Nephron (organoid): ENCODE measurements around the gene TGDS.

ENCODE experiments used
- H3K27ac Mint-ChIP-seq, 3 experiments: 2 replicates each; pipeline ENCODE4 v1.8.0; 2020; ENCODE audit warnings: mixed read lengths in 3 of 3, mild to moderate bottlenecking in 2 of 3, moderate library complexity in 1 of 3
- H3K27me3 Mint-ChIP-seq: 2 replicates; pipeline ENCODE4 v1.8.0; 2021; ENCODE audit warnings: low read depth, mild to moderate bottlenecking, moderate library complexity, mixed read lengths
- H3K36me3 Mint-ChIP-seq: 2 replicates; pipeline ENCODE4 v1.8.0; 2020; ENCODE audit warnings: low read depth, mixed read lengths
- H3K4me1 Mint-ChIP-seq: 2 replicates; pipeline ENCODE4 v1.8.0; 2020; ENCODE audit warnings: mixed read lengths
- H3K4me3 Mint-ChIP-seq, 3 experiments: 2 replicates each; pipeline ENCODE4 v1.8.0; 2020; ENCODE audit warnings: mild to moderate bottlenecking in 3 of 3, mixed read lengths in 3 of 3, moderate library complexity in 2 of 3
- H3K9me3 Mint-ChIP-seq: 2 replicates; pipeline ENCODE4 v1.8.0; 2020; ENCODE audit warnings: mixed read lengths
- CTCF ChIP-seq, 3 experiments: fragments of 200-600 bp; sonication (generic); IDR thresholded peaks; one replicate each; pipeline ENCODE4 v1.5.0; 2021; ENCODE audit warnings: antibody characterized with exemption in 3 of 3; ENCODE audit not compliant: unreplicated experiment in 3 of 3

TGDS gene

GRCh38 chr13:94585543-94586101 lies 10.3 kb downstream of the TGDS start:
- H3K9me3 Mint-ChIP-seq, result no peaks in the 10 kb centered on the region

DNA sequence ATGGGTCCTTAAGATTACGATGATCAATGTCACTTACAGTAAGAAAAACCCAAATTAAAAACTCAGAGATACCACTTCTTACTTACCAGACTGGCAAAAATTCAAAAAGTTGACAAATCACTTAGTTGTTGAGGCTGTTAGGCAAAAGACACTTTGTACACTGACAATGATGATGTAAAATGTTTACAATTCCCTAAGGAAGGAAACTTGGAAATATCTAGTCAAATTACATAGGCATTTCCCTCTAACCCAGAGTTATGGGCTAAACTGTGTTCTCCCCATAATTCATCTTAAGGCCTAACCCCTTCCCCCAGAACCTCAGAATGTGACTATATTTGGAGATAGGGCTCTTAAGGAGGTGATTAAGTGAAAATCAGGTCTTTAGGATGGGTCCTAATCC lies 12.0 kb downstream of the TGDS start:
- no peak for TF ChIP-seq CTCF (IDR thresholded peaks at IDR 0.05; ENCODE audit: unreplicated experiment in 3 of 3)
- Mint-ChIP-seq H3K27me3 (no peaks in the 10 kb centered on the region), H3K4me1 (no peaks in the 10 kb centered on the region), H3K9me3 (no peaks in the 10 kb centered on the region), H3K27ac (no peak overlapping the region), H3K4me3 (no peak overlapping the region), H3K36me3 (peaks cover 76% of the 10 kb centered on the region)

More at GRCh38 chr13:94585543-94586101, 10.3 kb downstream of the TGDS start:
- H3K4me3 Mint-ChIP-seq, result no peak overlapping the region
- no peaks in the 10 kb centered on the region for H3K4me1 Mint-ChIP-seq
- peaks cover 76% of the 10 kb centered on the region for H3K36me3 Mint-ChIP-seq
- no peak overlapping the region for H3K27ac Mint-ChIP-seq
- no peaks in the 10 kb centered on the region for H3K27me3 Mint-ChIP-seq
- TF ChIP-seq CTCF (IDR thresholded peaks at IDR 0.05; ENCODE audit: unreplicated experiment in 3 of 3), result no peak

DNA sequence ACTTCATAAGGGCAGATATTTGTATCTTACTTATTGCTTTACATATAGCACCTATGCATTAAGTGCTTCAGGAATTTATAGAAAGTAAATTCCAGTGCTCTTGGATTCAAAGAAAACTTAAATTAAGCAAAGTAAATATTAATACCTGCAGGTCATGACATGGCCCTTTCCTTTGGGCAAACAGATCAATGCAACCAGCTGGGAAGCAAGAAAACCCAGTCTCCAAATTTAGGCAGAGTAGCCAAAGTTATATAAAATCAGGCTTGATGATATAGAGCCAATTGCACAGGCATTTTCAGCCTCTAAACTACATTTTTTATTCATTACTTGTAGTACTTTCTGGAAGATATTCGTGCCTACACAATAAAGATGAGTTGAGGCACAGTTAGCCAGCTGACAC lies 16.9 kb downstream of the TGDS start:
- no peak overlapping the region for H3K4me3 Mint-ChIP-seq
- H3K36me3 Mint-ChIP-seq, result peaks cover 58% of the 10 kb centered on the region
- H3K27ac Mint-ChIP-seq, result no peak overlapping the region
- H3K27me3 Mint-ChIP-seq, result no peaks in the 10 kb centered on the region
- no peak for TF ChIP-seq CTCF (IDR thresholded peaks at IDR 0.05; ENCODE audit: unreplicated experiment in 3 of 3)
- H3K9me3 Mint-ChIP-seq, result no peaks in the 10 kb centered on the region
- H3K4me1 Mint-ChIP-seq, result no peaks in the 10 kb centered on the region

- Mint-ChIP-seq H3K27ac (no peak overlapping the region), H3K4me1 (no peaks in the 10 kb centered on the region), H3K36me3 (peaks cover 42% of the 10 kb centered on the region), H3K4me3 (no peak overlapping the region), H3K9me3 (no peaks in the 10 kb centered on the region), H3K27me3 (no peaks in the 10 kb centered on the region)
- TF ChIP-seq CTCF (IDR thresholded peaks at IDR 0.05; ENCODE audit: unreplicated experiment in 3 of 3), result no peak
Observed at GRCh38 chr13:94569615-94570014, 26.3 kb downstream of the TGDS start.

DNA sequence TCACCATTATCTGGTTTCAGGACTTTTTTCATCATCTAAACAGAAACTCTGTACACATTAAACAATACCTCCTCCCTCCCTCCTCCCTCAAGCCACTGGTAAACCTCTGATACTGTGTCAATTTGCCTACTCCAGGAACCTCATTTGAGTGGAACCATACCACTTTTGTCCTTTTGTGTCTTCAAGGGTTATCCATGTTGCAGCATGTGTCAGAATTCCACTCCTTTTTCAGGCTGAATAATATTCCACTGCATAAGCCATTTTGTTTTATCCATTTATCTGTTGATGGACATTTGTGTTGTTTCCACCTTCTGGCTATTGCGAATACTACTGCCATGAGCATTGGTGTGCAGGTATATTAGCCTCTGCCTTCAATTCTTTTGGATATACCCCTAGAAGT lies 27.5 kb downstream of the TGDS start:
- no peaks in the 10 kb centered on the region for H3K4me1 Mint-ChIP-seq
- no peaks in the 10 kb centered on the region for H3K27me3 Mint-ChIP-seq
- H3K36me3 Mint-ChIP-seq, result peaks cover 35% of the 10 kb centered on the region
- H3K9me3 Mint-ChIP-seq, result no peaks in the 10 kb centered on the region
- no peak overlapping the region for H3K4me3 Mint-ChIP-seq
- TF ChIP-seq CTCF (IDR thresholded peaks at IDR 0.05; ENCODE audit: unreplicated experiment in 3 of 3), result no peak
- H3K27ac Mint-ChIP-seq, result no peak overlapping the region

- peak overlapping the region in 1 of 3 experiments; percentile 3 for H3K27ac Mint-ChIP-seq
- no peaks in the 10 kb centered on the region for H3K9me3 Mint-ChIP-seq
- peaks cover 27% of the 10 kb centered on the region for H3K36me3 Mint-ChIP-seq
- no peak overlapping the region for H3K4me3 Mint-ChIP-seq
- no peaks in the 10 kb centered on the region for H3K4me1 Mint-ChIP-seq
- no peaks in the 10 kb centered on the region for H3K27me3 Mint-ChIP-seq
- no peak for TF ChIP-seq CTCF (IDR thresholded peaks at IDR 0.05; ENCODE audit: unreplicated experiment in 3 of 3)
Observed at GRCh38 chr13:94567581-94567980, 28.4 kb downstream of the TGDS start.
